ENCODE measurements around the gene WDFY4.

Gene WDFY4

GRCh38 chr10:48649349-48649944 is 35.2 kb upstream of the WDFY4 start:
- TF ChIP-seq MAX (IDR thresholded peaks at IDR 0.05): no peak
- no peak for TF ChIP-seq RAD21 (IDR thresholded peaks at IDR 0.05; ENCODE audit: low read depth)
- no peak for TF ChIP-seq YY1 (IDR thresholded peaks at IDR 0.05; ENCODE audit: low read depth)
- TF ChIP-seq EGR1 (IDR thresholded peaks at IDR 0.05): no peak
- TF ChIP-seq TCF12 (IDR thresholded peaks at IDR 0.05; ENCODE audit: low read depth): no peak
- no peak for TF ChIP-seq NFIC (IDR thresholded peaks at IDR 0.05)

- TF ChIP-seq EP300 (IDR thresholded peaks at IDR 0.05; ENCODE audit: borderline replicate concordance) (no peak), EGR1 (IDR thresholded peaks at IDR 0.05) (no peak), MAX (IDR thresholded peaks at IDR 0.05) (no peak), TCF12 (IDR thresholded peaks at IDR 0.05; ENCODE audit: low read depth) (no peak), REST (IDR thresholded peaks at IDR 0.05; ENCODE audit: low read depth) (no peak), FOXM1 (IDR thresholded peaks at IDR 0.05; ENCODE audit: borderline replicate concordance, low read depth) (no peak), ZBTB7A (IDR thresholded peaks at IDR 0.05; ENCODE audit: low read depth) (no peak), TAF1 (IDR thresholded peaks at IDR 0.05; ENCODE audit: low read depth) (no peak), CEBPB (IDR thresholded peaks at IDR 0.05) (no peak), CREB1 (IDR thresholded peaks at IDR 0.05; ENCODE audit: low read depth) (no peak), YY1 (IDR thresholded peaks at IDR 0.05; ENCODE audit: low read depth) (no peak), TEAD4 (IDR thresholded peaks at IDR 0.05) (no peak), RAD21 (IDR thresholded peaks at IDR 0.05; ENCODE audit: low read depth) (no peak), NFIC (IDR thresholded peaks at IDR 0.05) (no peak)
- TF ChIP-seq, protein P1, sequence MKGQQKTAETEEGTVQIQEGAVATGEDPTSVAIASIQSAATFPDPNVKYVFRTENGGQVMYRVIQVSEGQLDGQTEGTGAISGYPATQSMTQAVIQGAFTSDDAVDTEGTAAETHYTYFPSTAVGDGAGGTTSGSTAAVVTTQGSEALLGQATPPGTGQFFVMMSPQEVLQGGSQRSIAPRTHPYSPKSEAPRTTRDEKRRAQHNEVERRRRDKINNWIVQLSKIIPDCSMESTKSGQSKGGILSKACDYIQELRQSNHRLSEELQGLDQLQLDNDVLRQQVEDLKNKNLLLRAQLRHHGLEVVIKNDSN (IDR thresholded peaks at IDR 0.05): no peak
These were observed 33.4 kb upstream of the WDFY4 start for GRCh38 chr10:48651293-48651692.

GRCh38 chr10:48651839-48652238 is 32.8 kb upstream of the WDFY4 start:
- TF ChIP-seq, protein P1 (IDR thresholded peaks at IDR 0.05): no peak
- TF ChIP-seq NFIC (IDR thresholded peaks at IDR 0.05) (no peak), RAD21 (IDR thresholded peaks at IDR 0.05; ENCODE audit: low read depth) (no peak), CREB1 (IDR thresholded peaks at IDR 0.05; ENCODE audit: low read depth) (no peak), EP300 (IDR thresholded peaks at IDR 0.05; ENCODE audit: borderline replicate concordance) (no peak), TAF1 (IDR thresholded peaks at IDR 0.05; ENCODE audit: low read depth) (no peak), ZBTB7A (IDR thresholded peaks at IDR 0.05; ENCODE audit: low read depth) (no peak)

- TF ChIP-seq RAD21 (IDR thresholded peaks at IDR 0.05; ENCODE audit: low read depth) (no peak), CREB1 (IDR thresholded peaks at IDR 0.05; ENCODE audit: low read depth) (no peak), ZBTB7A (IDR thresholded peaks at IDR 0.05; ENCODE audit: low read depth) (no peak), FOXM1 (IDR thresholded peaks at IDR 0.05; ENCODE audit: borderline replicate concordance, low read depth) (no peak), REST (IDR thresholded peaks at IDR 0.05; ENCODE audit: low read depth) (no peak), TEAD4 (IDR thresholded peaks at IDR 0.05) (no peak), MAX (IDR thresholded peaks at IDR 0.05) (no peak), EGR1 (IDR thresholded peaks at IDR 0.05) (no peak), YY1 (IDR thresholded peaks at IDR 0.05; ENCODE audit: low read depth) (no peak), TCF12 (IDR thresholded peaks at IDR 0.05; ENCODE audit: low read depth) (no peak), NFIC (IDR thresholded peaks at IDR 0.05) (no peak), CEBPB (IDR thresholded peaks at IDR 0.05) (no peak)
- TF ChIP-seq, protein P1 (IDR thresholded peaks at IDR 0.05): no peak
These were observed 32.3 kb upstream of the WDFY4 start for GRCh38 chr10:48652344-48652743.

DNA sequence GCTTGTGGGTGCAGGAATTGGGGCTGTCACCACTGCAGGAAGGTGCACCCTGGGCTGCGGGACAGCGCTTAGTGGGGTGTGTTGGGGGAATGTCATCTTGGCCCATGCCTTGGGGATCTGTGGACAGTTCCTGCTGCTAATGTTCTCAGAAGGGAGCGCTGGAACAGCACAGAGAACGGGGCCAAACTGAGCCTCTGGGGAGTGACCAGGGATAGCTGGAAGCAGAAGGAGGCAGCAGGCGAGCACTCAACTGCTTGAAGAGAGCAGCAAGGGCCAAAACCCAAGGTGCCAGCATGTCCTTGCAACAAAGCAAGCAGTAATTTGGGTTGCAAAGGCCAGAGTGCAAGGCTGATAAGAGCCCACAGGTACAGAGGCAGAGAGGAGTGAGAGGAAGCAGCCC is 31.3 kb upstream of the WDFY4 start:
- no peak for TF ChIP-seq YY1 (IDR thresholded peaks at IDR 0.05; ENCODE audit: low read depth)
- TF ChIP-seq CEBPB (IDR thresholded peaks at IDR 0.05): no peak
- TF ChIP-seq TCF12 (IDR thresholded peaks at IDR 0.05; ENCODE audit: low read depth): no peak

All from Ishikawa (cell line).